Activated naive CD4-positive, alpha-beta T cell treated with anti-CD3 and anti-CD28 coated beads, Interleukin-2, amount 50 U/mL, for 16 hours (primary cell): ENCODE data around the gene IGSF8.

Experiments used
- DNase-seq: peaks from one replicate; pipeline ENCODE4 v3.0.0-alpha.2; 2020

The IGSF8 gene, protein sequence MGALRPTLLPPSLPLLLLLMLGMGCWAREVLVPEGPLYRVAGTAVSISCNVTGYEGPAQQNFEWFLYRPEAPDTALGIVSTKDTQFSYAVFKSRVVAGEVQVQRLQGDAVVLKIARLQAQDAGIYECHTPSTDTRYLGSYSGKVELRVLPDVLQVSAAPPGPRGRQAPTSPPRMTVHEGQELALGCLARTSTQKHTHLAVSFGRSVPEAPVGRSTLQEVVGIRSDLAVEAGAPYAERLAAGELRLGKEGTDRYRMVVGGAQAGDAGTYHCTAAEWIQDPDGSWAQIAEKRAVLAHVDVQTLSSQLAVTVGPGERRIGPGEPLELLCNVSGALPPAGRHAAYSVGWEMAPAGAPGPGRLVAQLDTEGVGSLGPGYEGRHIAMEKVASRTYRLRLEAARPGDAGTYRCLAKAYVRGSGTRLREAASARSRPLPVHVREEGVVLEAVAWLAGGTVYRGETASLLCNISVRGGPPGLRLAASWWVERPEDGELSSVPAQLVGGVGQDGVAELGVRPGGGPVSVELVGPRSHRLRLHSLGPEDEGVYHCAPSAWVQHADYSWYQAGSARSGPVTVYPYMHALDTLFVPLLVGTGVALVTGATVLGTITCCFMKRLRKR

DNA sequence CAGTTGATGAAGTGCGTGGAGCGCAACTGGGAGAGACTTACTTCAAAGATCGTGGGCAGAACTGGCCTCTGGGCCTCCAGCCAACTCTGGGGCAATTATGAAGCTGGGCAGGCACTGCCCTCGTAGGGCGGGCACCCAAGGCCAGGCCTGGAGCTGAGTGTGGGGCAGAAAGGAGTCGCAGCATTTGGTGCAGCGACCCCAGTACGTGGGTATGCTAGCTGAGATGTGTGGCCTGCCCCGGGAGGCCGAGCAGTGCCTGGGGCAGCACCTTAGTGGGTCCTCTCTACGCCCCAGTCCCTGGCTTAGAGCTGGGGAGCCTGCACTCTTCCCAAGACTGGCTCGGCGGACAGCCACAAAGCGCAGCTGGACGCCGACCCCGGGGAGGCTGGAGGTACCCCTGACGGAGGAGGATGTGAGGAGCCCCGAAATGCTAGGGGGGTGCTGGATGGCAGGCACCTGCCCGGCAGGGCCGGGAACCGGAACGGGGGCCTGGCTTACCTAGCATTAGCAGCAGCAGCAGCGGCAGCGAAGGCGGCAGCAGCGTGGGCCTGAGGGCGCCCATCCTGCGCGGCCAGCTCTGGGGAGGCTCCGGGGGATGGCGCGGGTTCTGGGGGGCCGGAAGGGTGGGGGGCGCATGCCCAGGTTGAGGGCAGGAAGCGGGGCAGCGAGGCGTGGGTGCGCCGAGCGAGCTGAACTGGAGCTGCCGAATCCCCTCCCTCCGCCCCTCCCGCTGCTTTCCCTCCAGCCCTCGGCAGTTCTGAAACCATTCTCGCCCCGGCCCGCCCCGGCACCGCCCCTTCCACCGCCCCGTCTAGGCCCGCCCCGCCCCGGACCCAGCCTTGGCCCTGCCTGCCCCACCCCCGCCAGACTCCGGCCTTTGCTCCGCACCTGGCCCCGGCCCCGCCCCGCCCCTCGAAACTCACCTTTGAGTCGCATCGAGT, at the start of gene IGSF8:
Gene IGSF8 (minus strand): TSS at position 709 of the 941 bp plus-strand sequence. CDS start 147 bp downstream, at position 562.
- peak; percentile 86 for DNase-seq

DNA sequence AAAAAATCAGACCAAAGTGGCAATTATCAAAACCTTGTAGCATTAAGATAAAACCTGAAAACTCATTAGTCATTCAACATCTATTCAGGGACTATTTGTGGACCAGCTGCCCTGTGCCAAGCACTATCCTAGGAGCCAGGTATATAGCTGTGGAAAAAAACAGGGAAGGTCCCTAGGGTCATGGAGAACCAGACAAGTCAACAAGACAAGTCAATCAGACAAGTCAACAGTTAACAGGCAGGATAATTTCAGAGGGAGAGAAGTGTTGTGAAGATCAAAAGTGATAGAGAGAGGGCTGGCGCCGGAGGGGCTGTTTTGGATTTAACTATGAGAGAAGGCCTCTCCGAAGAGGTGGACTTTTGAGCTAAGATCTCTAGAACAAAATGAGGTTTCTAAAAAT, 49.7 kb upstream of the IGSF8 start:
- no peak for DNase-seq

DNA sequence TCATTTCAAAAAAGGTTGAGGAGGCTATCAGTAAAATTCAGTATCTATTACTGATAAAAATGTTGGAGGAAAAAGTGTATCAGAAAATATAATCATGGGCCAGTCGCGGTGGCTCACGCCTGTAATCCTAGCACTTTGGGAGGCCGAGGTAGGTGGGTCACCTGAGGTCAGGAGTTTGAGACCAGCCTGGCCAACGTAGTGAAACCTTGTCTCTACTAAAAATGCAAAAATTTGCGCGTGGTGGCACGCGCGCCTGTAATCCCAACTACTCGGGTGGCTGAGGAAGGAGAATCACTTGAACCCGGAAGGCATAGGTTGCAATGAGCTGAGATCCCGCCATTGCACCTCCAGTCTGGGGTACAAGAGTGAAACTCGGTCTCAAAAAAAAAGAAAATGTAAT, 47.7 kb upstream of the IGSF8 start:
- no peak for DNase-seq

DNA sequence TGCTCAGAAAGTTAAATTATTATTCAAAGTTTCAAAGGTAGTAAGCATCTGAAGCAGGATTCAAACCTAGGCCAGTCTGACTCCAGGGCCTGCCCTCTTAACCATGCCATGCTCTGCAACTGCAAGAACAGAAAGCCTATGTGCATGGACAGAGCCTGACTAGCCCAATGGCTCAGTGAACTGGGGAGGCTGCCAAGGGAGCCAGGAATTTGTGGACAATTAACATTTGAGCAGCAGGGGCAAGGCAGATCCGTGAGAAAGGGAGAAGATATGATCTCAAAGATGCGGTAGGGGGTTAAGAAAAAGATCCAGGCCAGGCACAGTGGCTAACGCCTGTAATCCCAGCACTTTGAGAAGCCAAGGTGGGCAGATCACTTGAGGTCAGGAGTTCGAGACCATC, 46.5 kb upstream of the IGSF8 start:
- no peak for DNase-seq

DNA sequence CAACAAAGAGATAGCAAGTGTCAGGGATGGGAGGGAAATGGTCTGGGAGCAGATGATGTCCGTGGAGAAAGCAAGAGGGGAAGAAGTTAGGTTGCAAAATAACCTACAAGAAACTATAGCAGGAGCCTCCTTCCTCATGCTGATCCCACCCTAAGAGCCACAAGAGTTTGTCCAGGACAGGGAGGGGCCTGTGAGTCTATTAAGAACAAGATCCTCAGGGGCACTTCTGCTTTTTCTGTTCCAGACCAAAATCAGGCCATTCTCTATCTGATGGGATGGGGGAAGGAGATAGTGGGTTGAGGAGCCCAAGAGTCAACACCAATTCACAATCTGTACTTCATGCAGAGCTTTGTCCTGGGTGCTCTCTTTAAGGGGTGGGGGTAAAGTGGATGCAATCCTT, 45.3 kb upstream of the IGSF8 start:
- no peak for DNase-seq

DNA sequence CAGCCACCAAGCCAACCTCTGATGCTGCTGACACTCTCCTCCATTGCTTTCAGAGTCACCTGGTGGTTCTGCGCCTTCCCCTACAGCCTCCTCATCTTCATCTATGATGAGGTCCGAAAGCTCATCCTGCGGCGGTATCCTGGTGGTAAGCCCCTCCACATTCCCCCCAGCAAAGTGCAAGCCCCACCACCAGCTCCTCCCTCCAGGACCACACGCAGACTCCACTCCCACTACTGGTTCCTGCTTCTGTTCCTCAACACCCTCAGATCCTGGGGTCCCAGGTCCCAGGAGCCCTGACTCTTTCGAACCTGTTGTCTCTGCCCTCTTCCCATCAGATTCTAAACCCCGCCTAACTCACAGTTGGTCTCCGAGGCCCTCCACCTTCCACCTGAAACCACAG, 41.4 kb upstream of the IGSF8 start:
- DNase-seq: no peak

DNA sequence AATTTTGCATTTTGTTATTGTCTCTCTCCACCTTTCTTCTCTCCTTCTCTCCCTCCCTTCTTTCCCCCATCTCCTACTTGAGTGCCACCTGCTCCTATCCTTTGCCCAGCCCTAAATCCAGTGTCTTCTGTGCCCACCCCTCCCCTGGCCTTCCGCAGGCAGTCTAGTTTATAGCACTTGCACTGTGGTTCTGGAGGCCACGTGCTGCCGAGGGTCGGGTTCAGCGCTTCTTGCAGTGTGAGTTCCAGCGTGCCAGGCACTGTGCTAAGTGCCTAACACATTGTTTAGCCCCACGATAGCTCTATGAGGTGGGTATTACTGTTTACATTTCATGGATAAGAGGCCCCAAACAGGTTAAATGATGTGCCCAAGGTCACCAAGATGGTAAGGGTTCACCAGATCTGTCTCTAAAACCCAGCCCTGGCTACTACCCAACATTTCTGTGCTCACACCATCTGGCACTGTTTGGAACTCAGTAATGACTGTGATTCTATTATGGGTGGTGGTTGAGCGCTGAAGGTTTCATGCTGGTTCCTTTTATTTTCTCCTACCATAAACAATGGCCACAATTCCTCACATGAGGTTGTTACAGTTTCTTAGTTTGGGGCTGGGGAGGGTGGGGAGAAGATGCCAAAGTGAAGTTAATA, 38.9 kb upstream of the IGSF8 start:
- no peak for DNase-seq

DNA sequence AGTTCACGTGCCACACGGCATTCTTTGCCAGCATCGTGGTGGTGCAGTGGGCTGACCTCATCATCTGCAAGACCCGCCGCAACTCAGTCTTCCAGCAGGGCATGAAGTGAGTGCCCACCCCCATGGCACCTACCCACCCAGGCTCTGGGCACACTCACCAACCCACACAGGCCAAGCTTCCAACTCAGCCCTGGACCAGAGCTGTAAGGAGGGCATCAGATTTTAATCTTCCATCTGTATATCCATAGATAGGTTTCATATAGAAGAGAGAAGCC, 38.4 kb upstream of the IGSF8 start:
- no peak for DNase-seq

DNA sequence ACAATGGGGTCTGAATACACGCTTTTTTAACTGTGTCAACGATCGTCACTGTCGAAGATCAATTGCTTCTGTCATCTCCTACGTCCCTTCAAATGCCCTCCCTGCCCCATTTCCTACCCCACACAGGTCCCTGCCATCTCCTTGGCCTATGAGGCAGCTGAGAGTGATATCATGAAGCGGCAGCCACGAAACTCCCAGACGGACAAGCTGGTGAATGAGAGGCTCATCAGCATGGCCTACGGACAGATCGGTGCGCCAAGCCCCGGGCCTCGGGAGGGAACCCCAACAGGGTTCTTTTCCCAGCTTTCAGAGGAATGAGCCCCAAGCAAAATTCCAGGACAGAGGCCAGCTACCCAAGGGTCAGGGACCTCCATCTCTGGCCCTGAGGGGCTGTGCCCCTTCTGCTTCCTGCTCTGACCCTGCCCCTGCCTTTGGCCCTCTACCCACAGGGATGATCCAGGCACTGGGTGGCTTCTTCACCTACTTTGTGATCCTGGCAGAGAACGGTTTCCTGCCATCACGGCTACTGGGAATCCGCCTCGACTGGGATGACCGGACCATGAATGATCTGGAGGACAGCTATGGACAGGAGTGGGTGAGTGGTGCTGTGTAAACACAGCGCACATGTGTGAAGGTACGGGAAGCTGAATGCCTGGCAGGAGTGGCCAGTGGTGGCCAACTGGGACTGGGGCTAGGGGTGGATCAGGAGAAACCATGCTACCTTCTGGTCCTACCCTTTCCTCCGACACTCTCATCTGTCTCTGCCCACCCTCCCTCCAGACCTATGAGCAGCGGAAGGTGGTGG, 37.9 kb upstream of the IGSF8 start:
- DNase-seq: no peak

DNA sequence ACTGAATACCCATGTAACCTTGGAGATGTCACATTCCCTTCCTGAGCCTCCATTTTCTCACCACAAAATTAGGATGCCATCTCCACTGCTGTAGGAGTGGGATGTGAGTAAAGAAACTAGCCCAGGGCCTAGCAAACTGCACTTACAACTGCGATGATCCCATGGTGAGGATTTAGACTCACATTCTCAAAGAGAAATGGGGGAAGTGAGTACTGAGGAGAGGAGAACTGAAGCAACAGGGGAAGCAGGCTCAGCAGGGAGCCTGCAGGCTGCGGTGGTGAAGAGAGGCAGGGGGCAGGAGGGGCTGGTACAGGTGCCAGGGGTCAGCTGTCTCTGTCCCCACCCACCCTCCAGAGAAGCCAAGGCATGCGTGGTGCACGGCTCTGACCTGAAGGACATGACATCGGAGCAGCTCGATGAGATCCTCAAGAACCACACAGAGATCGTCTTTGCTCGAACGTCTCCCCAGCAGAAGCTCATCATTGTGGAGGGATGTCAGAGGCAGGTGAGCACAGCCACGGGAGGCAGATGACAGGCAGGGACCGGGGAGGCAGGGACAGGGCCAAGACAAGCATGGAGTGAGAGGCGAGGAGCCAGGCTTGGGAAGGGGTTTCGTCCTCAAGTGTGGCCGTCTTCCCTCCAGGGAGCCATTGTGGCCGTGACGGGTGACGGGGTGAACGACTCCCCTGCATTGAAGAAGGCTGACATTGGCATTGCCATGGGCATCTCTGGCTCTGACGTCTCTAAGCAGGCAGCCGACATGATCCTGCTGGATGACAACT, 36.6 kb upstream of the IGSF8 start:
- no peak for DNase-seq

DNA sequence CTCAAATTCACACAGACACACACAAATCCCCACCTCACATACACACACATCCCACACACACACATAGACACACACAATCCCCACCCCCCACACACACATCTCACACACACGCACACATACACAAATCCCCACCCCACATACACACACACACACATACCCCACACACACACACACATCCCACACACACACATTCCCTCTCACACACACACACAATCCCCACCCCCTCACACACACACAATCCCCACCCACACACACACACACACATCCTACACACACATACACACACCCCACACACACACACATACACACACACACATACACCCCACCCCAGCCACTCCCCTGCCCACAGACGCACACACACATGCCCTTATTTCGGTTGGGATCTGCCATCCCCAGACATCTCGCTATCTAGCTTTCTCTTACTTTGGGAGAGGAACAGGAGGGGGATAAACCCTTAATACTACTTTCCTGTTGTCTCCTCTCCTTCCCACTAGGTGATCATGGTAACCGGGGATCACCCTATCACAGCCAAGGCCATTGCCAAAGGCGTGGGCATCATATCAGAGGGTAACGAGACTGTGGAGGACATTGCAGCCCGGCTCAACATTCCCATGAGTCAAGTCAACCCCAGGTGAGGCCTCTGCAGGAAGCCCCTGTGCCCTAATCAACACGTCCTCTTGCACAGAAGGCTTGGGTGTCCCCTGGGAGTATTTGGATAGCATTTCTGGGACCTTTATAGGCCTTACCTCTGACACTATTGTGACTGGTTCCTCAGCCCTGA, 35.8 kb upstream of the IGSF8 start:
- DNase-seq: no peak

DNA sequence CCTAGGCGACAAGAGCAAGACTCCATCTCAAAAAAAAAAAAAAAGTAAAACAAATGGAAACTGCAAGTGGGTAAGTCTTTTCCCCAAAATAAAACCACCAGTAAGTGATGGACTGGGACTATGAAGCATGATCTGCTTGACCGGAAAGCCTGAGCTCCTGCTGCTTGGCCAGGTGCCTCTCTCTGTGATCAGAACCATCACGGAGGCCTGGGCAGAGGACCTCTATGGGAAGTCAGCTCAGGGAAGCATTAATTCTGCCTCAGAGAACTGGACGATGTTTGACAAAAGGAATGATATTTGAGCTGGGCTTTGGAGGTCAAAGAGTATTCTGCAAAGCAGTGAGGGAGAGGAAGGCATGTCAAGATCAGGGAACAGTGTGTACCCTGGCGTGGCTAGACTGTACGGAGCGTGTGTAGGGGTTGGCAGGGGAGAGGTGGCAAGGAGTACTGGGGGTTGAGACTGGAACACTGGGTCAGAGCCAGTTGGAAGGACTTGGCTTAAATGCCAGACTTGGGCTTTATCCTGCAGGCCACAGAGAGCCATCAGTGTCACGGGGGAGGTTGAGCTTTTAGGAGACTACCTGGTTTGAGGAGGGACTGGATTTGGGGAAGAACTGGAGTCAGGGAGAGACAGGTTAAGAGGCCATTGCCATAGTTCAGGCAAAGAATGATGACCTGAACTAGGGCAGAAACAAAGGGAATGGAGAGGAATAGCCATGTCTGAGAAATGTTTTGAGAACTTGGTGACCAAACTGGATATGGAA, 33.6 kb upstream of the IGSF8 start:
- no peak for DNase-seq

DNA sequence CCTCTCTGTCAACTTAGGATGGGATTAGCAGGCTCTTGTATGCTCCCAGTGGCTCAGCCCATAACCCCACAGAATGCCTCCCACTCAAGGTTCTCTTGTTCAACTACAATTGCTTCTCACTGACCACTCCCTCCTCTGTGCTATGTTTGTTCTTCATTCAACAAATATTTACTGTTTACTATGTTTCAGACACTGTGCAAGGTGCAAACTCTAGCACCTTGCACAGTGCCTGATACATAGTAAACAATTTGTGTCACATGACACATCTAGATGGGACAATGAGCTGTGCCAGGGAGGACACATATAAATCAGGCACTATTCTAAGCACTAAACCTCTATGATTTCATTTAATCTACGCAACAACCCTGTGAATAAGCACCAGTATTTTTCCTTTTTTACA, 32.5 kb upstream of the IGSF8 start:
- DNase-seq: no peak

DNA sequence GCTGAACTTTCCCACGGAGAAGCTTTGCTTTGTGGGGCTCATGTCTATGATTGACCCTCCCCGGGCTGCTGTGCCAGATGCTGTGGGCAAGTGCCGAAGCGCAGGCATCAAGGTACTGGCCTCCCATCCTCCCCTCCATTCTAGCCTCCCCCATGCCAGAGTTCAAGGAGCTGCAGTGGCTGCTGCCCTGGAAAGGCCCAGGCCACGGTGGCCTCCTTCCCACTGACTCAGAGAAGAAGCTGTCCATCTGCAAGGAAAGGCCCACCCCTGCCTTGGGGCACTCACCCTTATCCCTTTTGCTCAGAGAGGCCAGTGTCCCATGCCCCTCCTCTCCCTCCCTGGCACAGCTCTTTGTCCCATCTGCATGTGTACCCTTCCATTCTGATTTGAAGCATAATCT, 32.1 kb upstream of the IGSF8 start:
- no peak for DNase-seq

DNA sequence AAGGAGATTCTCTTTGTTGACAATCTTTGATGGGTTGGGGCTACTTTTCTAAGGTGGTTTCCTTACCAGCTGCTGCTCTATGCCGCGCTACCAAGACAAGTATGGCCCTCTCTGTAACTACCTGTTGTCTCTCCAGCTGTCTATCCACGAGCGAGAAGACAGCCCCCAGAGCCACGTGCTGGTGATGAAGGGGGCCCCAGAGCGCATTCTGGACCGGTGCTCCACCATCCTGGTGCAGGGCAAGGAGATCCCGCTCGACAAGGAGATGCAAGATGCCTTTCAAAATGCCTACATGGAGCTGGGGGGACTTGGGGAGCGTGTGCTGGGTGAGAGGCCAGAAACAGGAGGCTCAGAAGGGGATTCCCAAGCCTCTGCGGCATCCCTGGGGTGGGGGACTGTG, 31.5 kb upstream of the IGSF8 start:
- no peak for DNase-seq

DNA sequence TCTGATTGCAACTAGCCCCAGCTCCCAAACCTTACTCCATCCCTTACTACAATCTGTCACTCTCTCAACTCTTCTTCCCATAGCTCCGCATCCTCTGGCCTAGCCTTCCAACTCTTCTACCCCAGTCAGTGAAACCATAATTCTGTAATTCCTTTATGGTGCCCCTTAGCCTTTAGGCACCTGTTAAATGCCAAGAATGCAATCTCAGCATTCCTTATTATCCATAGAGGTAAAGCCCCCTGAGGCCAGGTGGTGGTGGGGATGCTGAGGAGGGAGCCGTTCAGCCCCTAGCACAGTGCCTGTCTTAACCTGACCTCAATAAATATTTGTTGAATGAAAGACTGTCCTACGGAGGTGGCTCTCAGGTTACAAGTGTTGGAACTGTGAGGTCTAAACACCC, 31.1 kb upstream of the IGSF8 start:
- DNase-seq: no peak

DNA sequence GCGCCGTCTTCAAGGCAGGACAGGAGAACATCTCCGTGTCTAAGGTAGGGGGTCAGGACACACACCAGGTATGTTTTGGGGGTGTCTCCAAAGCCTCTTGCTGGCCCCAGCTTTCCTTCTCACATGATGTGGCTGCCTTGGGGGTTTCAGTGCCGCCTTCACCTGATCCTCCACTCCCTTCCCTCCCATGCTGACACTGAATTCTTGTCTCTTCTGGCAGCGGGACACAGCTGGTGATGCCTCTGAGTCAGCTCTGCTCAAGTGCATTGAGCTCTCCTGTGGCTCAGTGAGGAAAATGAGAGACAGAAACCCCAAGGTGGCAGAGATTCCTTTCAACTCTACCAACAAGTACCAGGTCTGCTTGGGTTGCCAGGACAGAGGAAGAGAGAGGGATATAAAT, 30.6 kb upstream of the IGSF8 start:
- DNase-seq: no peak

DNA sequence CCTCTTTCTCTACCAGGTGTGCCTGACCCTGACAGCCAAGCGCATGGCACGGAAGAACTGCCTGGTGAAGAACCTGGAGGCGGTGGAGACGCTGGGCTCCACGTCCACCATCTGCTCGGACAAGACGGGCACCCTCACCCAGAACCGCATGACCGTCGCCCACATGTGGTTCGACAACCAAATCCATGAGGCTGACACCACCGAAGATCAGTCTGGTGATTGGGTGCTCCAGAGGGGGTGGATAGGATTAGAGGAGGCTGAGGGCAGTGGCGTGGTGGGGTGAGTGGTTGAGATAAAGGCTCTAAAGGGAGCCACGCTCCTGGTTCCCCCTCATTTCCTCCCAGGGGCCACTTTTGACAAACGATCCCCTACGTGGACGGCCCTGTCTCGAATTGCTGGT, 30.2 kb upstream of the IGSF8 start:
- DNase-seq: no peak

DNA sequence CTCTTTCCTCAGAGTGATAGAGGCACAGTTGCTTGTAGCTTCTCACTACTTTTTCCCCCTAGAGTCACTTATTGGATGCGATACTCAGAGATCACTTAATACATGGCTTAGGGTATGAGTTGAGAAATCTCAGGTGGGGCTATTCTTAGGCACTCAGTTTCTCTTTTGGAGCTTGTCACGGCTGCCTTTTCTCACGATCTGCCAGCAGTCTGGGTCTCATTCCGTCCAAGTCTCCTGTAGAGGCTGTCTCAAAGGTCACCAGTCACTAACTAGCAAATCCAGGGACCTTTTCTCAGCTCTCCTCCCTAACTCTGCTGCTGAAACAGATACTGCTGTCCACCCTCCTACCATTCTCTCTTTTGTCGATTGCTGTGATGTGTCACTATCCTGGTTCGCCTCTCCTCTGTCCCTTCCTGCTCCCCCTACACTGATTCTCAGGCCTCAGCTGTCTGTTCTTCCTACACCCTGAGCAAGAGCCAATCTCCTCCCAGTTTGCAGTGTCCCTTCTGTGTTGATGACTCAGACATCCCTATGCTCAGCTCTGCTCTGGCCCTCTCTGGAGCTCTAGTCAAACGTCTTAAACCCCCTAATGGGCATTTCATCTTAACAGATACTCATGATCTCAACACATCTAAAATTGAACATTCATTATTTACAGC, 29.6 kb upstream of the IGSF8 start:
- DNase-seq: no peak

DNA sequence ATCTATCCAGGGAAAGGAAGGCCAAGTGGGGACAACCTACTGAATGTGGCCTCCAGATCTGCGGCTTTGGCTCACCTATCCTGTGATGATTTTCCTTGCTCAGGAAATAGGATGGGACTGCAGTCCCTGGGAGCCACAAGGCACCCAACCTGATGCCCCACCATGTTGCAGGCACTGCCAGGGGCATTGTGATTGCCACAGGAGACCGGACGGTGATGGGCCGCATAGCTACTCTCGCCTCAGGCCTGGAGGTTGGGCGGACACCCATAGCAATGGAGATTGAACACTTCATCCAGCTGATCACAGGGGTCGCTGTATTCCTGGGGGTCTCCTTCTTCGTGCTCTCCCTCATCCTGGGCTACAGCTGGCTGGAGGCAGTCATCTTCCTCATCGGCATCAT, 29.0 kb upstream of the IGSF8 start:
- DNase-seq: no peak
